GM19468 (cell line): ENCODE measurements around the gene SYNJ1.

Experiments used
- ATAC-seq: cut with Tn5 transposase; IDR thresholded peaks from one replicate; pipeline ENCODE4 v1.9.1; 2021; ENCODE audit warnings: mild to moderate bottlenecking, moderate library complexity, moderate number of reproducible peaks; ENCODE audit not compliant: unreplicated experiment; ENCODE audit errors: extremely low read depth

Gene SYNJ1

DNA sequence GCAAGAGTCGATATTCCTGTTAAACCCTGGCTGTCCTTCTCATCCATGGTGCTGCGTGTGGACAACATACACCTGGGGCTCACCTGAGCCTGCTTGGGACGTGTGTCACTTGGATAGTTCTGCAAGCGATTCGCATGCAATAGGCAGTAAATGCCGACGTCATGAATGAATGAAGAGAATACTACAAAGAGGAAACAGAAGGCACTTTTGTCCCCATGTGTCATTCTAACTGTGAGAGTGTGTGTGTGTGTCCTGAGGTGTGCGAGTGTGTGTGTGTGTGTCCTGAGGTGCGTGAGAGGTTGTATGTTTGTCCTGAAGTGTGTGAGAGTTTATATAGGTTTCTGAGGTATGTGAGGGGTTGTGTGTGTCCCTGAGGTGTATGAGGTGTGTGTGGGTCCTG is 141.8 kb downstream of the SYNJ1 start:
- no peak for ATAC-seq

GRCh38 chr21:32585042-32585710 is 142.6 kb downstream of the SYNJ1 start, which contains the start of gene TCP10L:
Gene TCP10L, minus strand, starts transcription at chr21:32585523. Its CDS starts 1,219 bp downstream, at chr21:32584304.
- ATAC-seq = no peak

DNA sequence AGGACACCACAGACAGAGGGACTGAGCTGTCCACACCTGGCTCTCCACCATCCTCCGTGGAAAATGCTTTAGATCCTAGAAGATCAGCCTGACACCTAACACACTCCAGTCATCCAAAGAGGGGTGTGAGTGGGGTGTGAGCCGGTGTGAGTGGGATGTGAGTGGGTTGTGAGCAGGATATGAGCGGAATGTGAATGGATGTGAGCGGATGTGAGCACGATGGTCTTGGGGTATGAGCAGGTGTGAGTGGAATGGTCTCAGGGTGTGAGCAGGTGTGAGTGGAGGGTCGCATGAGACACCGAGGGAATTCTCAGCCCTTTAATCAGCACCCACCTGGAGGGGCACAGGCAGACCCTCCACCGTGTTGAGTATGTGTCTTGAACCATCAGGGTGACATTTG is 143.3 kb downstream of the SYNJ1 start:
- no peak for ATAC-seq

DNA sequence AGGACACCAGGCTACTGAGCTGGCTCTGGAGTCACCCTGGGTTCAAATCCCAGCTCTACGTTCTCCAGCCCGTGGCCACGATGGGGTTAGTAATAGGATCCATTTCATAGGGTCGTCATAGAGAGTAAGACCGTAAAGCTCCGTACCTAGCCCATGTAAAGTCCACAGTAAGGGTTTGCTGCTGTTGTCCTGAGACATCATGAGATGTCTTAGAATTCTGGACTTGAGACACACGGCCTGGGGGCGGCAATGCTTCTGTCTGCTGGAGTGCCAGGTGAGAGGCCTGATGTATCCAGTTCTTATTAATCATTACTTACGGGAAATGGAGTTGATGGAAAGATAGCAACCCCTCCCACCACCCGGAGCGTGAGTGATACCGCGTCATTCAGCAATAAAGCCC is 146.1 kb downstream of the SYNJ1 start:
- ATAC-seq = no peak

- no peak for ATAC-seq
These were observed 146.9 kb downstream of the SYNJ1 start for GRCh38 chr21:32580949-32581348.
